ENCODE data around the gene L1CAM.

DNA sequence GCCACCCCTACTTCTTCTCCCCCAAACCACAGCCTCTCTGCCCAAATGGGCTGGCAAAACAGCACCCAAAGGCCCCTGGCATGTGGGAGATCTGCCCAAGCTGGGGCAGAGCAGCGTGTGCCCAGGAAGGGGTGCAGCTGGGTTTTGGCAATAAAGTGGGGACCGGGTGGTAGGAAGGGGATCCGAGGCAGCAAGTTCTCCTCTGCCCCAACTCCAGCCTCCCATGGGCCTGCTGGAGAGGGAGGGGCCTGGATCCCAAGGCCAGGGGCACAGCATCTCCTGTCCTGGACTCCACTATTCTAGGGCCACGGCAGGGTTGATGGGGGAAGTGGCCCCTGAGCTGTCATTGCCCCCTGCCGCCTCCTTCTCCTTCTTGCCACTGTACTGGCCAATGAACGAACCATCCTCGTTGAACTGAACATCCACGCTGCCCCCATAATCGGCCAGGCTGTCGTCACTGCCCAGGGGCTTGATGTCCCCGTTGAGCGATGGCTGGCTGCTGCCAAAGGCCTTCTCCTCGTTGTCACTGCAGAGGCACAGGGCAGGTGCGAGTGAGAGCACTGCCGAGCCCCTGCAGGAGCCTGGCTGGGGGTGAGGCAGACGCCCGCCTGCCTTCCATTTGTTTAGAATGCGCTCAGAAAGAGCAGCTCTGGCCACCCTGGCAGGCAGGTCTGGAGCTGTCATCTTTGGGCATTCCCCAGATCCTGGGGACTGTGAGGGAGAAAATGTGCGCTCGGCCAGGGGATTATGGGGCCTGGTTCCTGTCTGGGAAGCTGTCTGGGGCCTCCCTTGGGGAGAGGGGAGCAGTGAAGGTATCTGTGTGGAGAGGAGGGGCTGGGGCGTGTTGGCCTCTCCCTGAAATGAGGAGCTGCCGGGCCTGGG lies 23.4 kb downstream of the L1CAM start:
- TF ChIP-seq, protein P1, sequence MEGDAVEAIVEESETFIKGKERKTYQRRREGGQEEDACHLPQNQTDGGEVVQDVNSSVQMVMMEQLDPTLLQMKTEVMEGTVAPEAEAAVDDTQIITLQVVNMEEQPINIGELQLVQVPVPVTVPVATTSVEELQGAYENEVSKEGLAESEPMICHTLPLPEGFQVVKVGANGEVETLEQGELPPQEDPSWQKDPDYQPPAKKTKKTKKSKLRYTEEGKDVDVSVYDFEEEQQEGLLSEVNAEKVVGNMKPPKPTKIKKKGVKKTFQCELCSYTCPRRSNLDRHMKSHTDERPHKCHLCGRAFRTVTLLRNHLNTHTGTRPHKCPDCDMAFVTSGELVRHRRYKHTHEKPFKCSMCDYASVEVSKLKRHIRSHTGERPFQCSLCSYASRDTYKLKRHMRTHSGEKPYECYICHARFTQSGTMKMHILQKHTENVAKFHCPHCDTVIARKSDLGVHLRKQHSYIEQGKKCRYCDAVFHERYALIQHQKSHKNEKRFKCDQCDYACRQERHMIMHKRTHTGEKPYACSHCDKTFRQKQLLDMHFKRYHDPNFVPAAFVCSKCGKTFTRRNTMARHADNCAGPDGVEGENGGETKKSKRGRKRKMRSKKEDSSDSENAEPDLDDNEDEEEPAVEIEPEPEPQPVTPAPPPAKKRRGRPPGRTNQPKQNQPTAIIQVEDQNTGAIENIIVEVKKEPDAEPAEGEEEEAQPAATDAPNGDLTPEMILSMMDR (IDR thresholded peaks at IDR 0.05; ENCODE audit: control extremely low read depth in 1 of 3, insufficient read depth in 1 of 3, low read depth in 1 of 3, low read length in 3 of 3) = no peak
- TF ChIP-seq POLR2A (IDR thresholded peaks at IDR 0.05; ENCODE audit: control extremely low read depth in 1 of 2, low read depth in 2 of 2, low read length in 2 of 2) (no peak), BCL11A (IDR thresholded peaks at IDR 0.05; ENCODE audit: low read depth in 2 of 2, low read length in 2 of 2) (no peak), GABPA (IDR thresholded peaks at IDR 0.05; ENCODE audit: borderline replicate concordance, insufficient read depth, low read length) (no peak), CBX5 (IDR thresholded peaks at IDR 0.05; ENCODE audit: low read depth, low read length) (no peak), SUZ12 (IDR thresholded peaks at IDR 0.05; ENCODE audit: low read length) (no peak), CHD1 (IDR thresholded peaks at IDR 0.05; ENCODE audit: low read depth, low read length) (no peak), EZH2 (IDR thresholded peaks at IDR 0.05; ENCODE audit: low read depth, low read length, severe bottlenecking) (no peak)
